DMS114 treated with DMSO at 0.1 percent for 48 hours (cell line): Measurements from ENCODE around the gene HAGHL.
"Not testable (repeated sequence)": the region's sequence is repeated elsewhere in the genome, so short reads cannot be mapped to it uniquely, and the experiment has no call there.

Experiments
- DNase-seq: peaks from one replicate; lab custom pipeline; 2025; ENCODE audit not compliant: unreplicated experiment; lab: John Stamatoyannopoulos, UW

The HAGHL gene

GRCh38 chr16:732936-733335 is 6.0 kb downstream of the HAGHL start:
- no peak for DNase-seq

GRCh38 chr16:733382-734207 is 6.7 kb downstream of the HAGHL start:
- no peak for DNase-seq

GRCh38 chr16:734208-734980 is 7.5 kb downstream of the HAGHL start:
- no peak for DNase-seq

- DNase-seq = no peak
These were observed 8.3 kb downstream of the HAGHL start for GRCh38 chr16:734981-735881.

- DNase-seq = no peak
These were observed 9.1 kb downstream of the HAGHL start for GRCh38 chr16:735982-736453.

- no peak for DNase-seq
These were observed 10.1 kb downstream of the HAGHL start for GRCh38 chr16:736936-737481.

GRCh38 chr16:739560-740458 is 12.9 kb downstream of the HAGHL start:
- DNase-seq = no peak

GRCh38 chr16:740459-740763 is 13.5 kb downstream of the HAGHL start:
- no peak for DNase-seq

- peak; percentile 42 for DNase-seq
These were observed 14.0 kb downstream of the HAGHL start, which contains the start of gene CIAO3 for GRCh38 chr16:740764-741505. Gene CIAO3, minus strand, starts transcription at chr16:740997. Its CDS starts 12 bp downstream, at chr16:740985.

- DNase-seq = no peak
These were observed 15.2 kb downstream of the HAGHL start for GRCh38 chr16:741986-742629.

GRCh38 chr16:742894-743293 is 16.0 kb downstream of the HAGHL start:
- DNase-seq = not testable (repeated sequence)

- DNase-seq = no peak
These were observed 17.0 kb downstream of the HAGHL start for GRCh38 chr16:743794-744500.

- no peak for DNase-seq
These were observed 18.8 kb downstream of the HAGHL start for GRCh38 chr16:745739-746138.

GRCh38 chr16:746637-747036 is 19.7 kb downstream of the HAGHL start:
- no peak for DNase-seq

GRCh38 chr16:747978-748746 is 21.3 kb downstream of the HAGHL start:
- no peak for DNase-seq

GRCh38 chr16:749010-749409 is 22.1 kb downstream of the HAGHL start:
- DNase-seq = no peak

GRCh38 chr16:750485-750884 is 23.6 kb downstream of the HAGHL start:
- no peak for DNase-seq
